HG03060 (cell line): ENCODE measurements around the gene ZBTB16.

ENCODE experiments used
- ATAC-seq: cut with Tn5 transposase; IDR thresholded peaks from one replicate; pipeline ENCODE4 v1.9.1; 2021; ENCODE audit warnings: low read depth, moderate number of reproducible peaks; ENCODE audit not compliant: unreplicated experiment

Gene ZBTB16

DNA sequence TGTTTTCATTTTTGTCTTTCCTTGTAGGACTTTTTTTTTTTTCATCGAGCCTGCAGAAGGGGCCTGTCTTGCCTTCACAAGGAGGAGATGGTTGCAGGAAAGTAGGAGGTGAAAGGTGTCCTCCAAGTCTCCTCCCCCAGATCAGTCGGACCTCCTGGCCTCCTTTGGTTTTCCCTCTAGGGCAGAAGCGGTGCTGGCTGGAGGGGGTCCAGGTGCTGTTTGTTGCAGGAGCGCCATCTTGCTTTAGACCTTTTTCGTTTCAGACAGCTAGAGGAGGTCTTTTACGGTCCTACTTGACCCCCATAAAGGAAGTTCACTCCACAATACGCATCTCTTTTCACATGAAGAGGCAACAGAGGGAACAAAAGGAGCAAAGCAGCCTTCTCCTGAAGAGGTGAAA is 66.0 kb downstream of the ZBTB16 start:
- no peak for ATAC-seq

GRCh38 chr11:114125959-114126358 is 66.4 kb downstream of the ZBTB16 start:
- ATAC-seq = no peak

- no peak for ATAC-seq
Observed at GRCh38 chr11:114128399-114128798, 68.9 kb downstream of the ZBTB16 start.

GRCh38 chr11:114129142-114129541 is 69.6 kb downstream of the ZBTB16 start:
- ATAC-seq = no peak

DNA sequence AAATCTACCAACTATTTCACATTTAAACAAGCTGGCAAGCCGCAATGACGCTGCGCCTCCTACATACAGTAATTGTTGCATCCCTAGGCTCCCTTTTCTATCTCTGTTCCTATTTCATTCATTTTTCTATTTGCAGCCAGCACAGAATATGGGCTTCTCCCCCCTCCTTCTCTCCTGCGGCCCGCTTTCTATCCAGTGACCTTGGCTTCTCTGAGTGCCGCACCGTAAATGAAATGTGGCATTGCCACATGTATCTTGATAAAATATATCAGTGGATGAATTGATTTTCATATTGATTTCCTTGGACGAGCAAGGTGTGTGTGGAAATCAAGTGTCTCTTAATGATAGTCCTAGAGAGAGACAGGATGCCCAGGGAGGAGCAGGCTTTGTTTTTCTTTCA is 70.2 kb downstream of the ZBTB16 start:
- ATAC-seq = no peak

GRCh38 chr11:114130115-114130576 is 70.6 kb downstream of the ZBTB16 start:
- ATAC-seq = no peak

DNA sequence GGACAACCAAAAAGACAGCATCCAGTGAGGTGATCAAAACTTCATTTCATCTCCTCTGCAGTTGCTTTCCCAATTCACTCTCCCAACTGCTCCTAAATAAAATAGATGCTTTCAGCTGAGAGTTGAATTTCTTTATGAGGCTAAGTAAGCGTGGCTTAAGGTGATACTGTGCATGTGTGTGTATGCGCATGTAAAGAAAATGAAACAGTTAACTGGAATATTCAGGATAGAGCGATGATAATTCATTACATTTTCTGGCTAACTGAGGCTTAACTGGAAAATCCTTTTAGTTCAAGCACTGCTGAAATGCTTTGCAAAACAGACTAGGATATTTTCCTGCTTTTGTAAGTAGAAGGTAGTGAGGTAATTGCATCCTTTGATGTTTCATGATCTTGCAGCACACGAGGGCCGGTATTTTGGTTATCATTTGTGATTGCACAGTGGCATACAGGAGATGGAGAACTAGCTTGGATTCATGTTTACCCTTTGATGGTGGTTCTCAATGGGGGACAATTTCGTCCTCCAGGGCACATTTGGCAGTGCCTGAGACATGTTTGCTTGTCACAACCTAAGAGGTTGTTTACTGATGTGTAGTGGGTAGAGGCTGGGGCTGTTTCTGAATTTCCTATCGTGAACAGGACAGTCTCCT is 71.2 kb downstream of the ZBTB16 start:
- no peak for ATAC-seq

GRCh38 chr11:114131461-114131864 is 72.0 kb downstream of the ZBTB16 start:
- no peak for ATAC-seq

GRCh38 chr11:114132417-114132816 is 72.9 kb downstream of the ZBTB16 start:
- ATAC-seq = no peak

- ATAC-seq = no peak
Observed at GRCh38 chr11:114132944-114133394, 73.5 kb downstream of the ZBTB16 start.

GRCh38 chr11:114133548-114134329 is 74.2 kb downstream of the ZBTB16 start:
- no peak for ATAC-seq

GRCh38 chr11:114134870-114135269 is 75.4 kb downstream of the ZBTB16 start:
- ATAC-seq = no peak

GRCh38 chr11:114135737-114136151 is 76.2 kb downstream of the ZBTB16 start:
- ATAC-seq = no peak

DNA sequence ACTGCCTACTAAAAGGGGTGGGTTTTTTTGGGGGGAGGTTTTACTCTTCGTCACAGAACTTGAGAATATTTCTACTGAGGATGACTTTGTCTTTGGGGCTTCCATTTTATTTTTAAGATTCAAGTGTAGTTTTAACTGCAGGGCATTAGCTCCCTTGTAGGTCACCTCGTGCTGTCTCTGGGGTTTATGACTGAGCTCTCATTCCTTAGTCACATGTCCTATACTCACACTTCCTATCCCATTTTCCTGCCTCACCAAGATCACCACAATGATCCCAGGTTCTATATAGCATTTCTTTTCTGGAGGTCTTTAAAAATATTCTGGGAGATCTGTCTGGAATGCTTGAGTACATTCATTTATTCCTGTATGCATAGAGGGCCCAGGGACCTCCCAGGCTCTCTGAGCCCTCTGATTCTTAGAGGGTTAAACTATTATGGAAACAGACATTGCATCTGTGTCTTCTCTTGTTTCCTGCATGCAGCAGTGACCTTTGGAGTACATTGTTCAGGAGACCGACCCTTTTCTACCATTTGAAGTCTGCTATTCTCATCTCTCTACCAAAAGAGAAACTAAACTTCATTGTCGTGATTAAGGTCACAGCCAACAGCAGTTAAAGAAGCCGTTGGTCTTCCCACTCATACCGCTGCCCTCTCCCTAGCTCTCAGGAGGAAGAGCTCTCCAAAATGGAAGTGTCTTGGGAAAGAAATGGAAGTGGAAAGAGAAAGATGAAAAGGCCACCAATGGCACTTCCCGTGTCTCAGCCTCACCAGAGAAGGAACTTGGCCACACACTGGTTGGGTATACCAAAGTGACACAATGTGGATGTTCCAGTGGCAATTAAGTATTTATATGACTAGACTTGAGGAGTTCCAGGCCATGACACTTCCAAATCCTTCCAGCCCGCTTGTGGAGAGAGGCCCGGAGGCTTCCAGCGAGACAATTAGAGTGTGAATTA is 77.5 kb downstream of the ZBTB16 start:
- no peak for ATAC-seq

DNA sequence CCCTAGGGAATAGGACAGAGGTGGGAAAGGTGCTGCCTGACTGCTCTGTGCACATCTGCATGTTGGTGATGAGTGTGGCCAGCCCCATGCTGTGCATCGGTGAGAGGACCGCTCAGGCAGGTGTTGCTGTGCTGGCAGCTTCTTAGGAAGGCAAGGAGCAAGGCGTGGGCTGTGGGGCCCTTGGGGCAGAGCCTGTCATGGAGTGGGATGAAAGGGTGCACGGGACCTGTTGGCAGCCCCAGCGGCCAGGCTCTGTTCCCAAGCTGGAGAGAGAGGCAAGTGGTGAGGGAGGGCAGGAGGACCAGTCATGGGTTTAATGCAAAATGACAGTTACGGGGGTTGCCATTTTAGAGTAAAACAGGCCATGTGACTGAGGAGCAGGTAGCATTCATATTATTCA is 78.3 kb downstream of the ZBTB16 start:
- no peak for ATAC-seq

DNA sequence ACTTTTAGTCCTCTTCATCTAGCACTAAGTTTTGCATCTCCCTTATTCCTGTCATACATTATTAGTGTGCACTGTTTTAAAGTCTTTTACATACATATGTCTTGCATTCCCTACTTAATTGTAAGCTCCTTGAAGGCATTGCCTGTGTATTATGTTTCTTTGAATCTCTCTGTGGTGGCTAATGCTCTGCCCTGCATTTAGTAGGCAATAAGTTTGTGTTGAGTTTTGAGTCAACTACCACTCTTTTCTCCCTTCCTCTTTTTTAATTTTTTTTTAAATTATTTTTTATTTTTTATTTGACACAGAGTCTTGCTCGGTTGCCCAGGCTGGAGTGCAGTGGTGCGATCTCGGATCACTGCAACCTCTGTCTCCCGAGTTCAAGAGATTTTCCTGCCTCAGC is 78.9 kb downstream of the ZBTB16 start:
- ATAC-seq = no peak

GRCh38 chr11:114140826-114141225 is 81.3 kb downstream of the ZBTB16 start:
- ATAC-seq = no peak

- no peak for ATAC-seq
Observed at GRCh38 chr11:114141863-114142580, 82.5 kb downstream of the ZBTB16 start.

DNA sequence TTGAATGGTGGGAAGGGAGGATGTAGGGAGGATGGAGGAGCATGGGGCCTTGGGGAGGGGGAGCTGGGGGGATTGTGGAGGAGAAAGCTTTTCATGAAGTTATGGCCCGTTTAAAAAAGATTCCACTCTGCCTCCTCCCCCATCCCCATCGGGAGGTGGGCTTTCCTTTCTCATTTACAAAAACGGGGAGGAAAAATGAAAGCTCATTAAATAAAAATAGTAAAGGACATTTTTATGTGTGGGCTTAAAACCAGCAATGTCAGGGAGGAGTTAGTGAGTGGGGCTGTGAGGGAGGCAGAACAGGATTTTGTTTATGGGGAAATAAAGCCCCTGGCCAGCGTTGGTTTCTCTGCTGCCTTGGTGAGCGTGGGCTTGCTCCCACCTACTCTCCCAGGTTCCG is 83.2 kb downstream of the ZBTB16 start:
- ATAC-seq = no peak

DNA sequence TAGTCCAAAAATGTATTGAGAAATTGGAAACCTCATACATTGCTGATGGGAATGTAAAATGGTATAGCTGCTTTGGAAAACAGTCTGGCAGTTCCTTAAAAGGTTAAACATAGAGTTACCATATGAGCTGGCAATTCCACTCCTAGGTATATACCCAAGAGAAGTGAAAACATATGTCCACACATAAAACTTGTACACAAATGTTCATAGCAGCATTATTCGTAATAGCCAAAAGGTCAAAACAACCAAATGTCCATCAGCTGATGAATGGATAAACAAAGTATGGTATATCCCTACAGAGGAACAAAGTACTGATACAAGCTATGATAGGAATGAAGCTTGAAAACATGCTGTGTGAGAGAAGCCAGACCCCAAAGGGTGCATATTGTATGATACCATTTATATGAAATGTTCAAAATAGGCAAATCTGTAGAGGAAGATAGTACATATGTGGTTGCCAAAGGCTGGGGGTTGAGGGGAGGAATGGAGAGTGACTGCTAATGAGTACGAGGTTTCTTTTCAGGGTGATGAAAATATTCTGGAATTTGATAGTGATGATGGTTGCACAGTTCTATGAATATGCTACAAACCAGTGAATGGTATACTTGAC is 85.8 kb downstream of the ZBTB16 start:
- no peak for ATAC-seq
